Keratinocyte (primary cell): ENCODE results near the gene SLC9A4. TPM values are rescaled to one million over a fixed set of nuclear protein-coding genes. Genes with fewer than 3 reads are reported as not detected.

Experiments used
- DNase-seq: peaks from one replicate; pipeline ENCODE4 v3.0.0-alpha.2; 2011; ENCODE audit warnings: low read depth, missing footprints, low spot score
- FAIRE-seq: peaks from 2 replicates; lab custom pipeline; 2011; peaks lifted over from hg19 to GRCh38; lab: Jason Lieb, UNC
- H2AFZ ChIP-seq: 2 replicates; pipeline ENCODE4 v1.6.0; 2012; ENCODE audit warnings: low read length, control low read depth, inconsistent platforms; ENCODE audit not compliant: control insufficient read depth
- H3K27ac ChIP-seq: 2 replicates; pipeline ENCODE4 v1.5.1; 2011; ENCODE audit warnings: low read length; ENCODE audit not compliant: control insufficient read depth, insufficient read depth
- H3K27me3 ChIP-seq: 3 replicates; pipeline ENCODE4 v1.6.0; 2011; ENCODE audit warnings: low read length; ENCODE audit not compliant: control insufficient read depth, insufficient read depth; ENCODE audit errors: extremely low read depth
- H3K36me3 ChIP-seq, 2 experiments: 2 replicates in 1 of 2; 3 replicates in 1 of 2; pipeline ENCODE4 v1.5.1; 2011; ENCODE audit warnings: low read length in 2 of 2, mild to moderate bottlenecking in 1 of 2; ENCODE audit not compliant: control insufficient read depth in 2 of 2, insufficient read depth in 2 of 2; ENCODE audit errors: extremely low read depth in 1 of 2
- H3K4me1 ChIP-seq: 3 replicates; pipeline ENCODE4 v1.5.1; 2011; ENCODE audit warnings: low read length; ENCODE audit not compliant: control insufficient read depth, insufficient read depth; ENCODE audit errors: extremely low read depth
- H3K4me2 ChIP-seq: 3 replicates; pipeline ENCODE4 v1.6.0; 2011; ENCODE audit warnings: low read depth, low read length; ENCODE audit not compliant: control insufficient read depth, insufficient read depth; ENCODE audit errors: extremely low read depth
- H3K4me3 ChIP-seq, 3 experiments: fragments of 200-600 bp in 1 of 3; sonication (generic) in 1 of 3; 2 replicates in 2 of 3; 3 replicates in 1 of 3; pipeline ENCODE4 v1.5.1; 2011 to 2016; ENCODE audit warnings: low read length in 3 of 3, mild to moderate bottlenecking in 3 of 3, control low read depth in 2 of 3, inconsistent platforms in 1 of 3, low read depth in 1 of 3, mixed read lengths in 1 of 3, mixed run types in 1 of 3, moderate library complexity in 1 of 3; ENCODE audit not compliant: control insufficient read depth in 2 of 3, insufficient read depth in 2 of 3; ENCODE audit errors: extremely low read depth in 1 of 3
- H3K79me2 ChIP-seq: 2 replicates; pipeline ENCODE4 v1.6.0; 2012; ENCODE audit warnings: low read length; ENCODE audit not compliant: control insufficient read depth, insufficient read depth
- H3K9ac ChIP-seq: 3 replicates; pipeline ENCODE4 v1.6.0; 2011; ENCODE audit warnings: low read length; ENCODE audit not compliant: control insufficient read depth, insufficient read depth; ENCODE audit errors: extremely low read depth
- H3K9me1 ChIP-seq: 3 replicates; pipeline ENCODE4 v1.6.0; 2011; ENCODE audit warnings: low read length; ENCODE audit not compliant: control insufficient read depth, insufficient read depth; ENCODE audit errors: extremely low read depth
- H3K9me3 ChIP-seq: 2 replicates; pipeline ENCODE4 v1.5.1; 2012; ENCODE audit warnings: low read depth, low read length; ENCODE audit not compliant: control insufficient read depth
- H4K20me1 ChIP-seq: 3 replicates; pipeline ENCODE4 v1.6.0; 2011; ENCODE audit warnings: low read length; ENCODE audit not compliant: control insufficient read depth, insufficient read depth; ENCODE audit errors: extremely low read depth
- CTCF ChIP-seq, 3 experiments: IDR thresholded peaks in 1 of 3; conservative IDR thresholded peaks in 1 of 3; optimal IDR thresholded peaks in 1 of 3; 2 replicates in 2 of 3; 3 replicates in 1 of 3; pipeline versions ENCODE3 to v1.5.1; 2011; ENCODE audit warnings: low read length in 3 of 3, mild to moderate bottlenecking in 3 of 3, moderate library complexity in 2 of 3, control low read depth in 1 of 3, inconsistent platforms in 1 of 3; ENCODE audit not compliant: insufficient read depth in 2 of 3; ENCODE audit errors: extremely low read depth in 1 of 3
- EZH2 ChIP-seq: IDR thresholded peaks from one replicate; pipeline ENCODE4 v1.6.1; 2012; ENCODE audit warnings: inconsistent platforms, mild to moderate bottlenecking, low read length, moderate library complexity
- dilution Hi-C: fragments of 300-500 bp; cut with MboI; formaldehyde crosslinking; loops from one replicate; pipeline ENCODE4 v1.7.0; 2020; ENCODE audit warnings: low sequenced_read_pairs; ENCODE audit not compliant: extremely low pct_ligation_motif_present
- polyA plus RNA-seq, 5 experiments: library from polyadenylated mRNA; depleted of rRNA in 3 of 5; stranded (reverse) in 3 of 5; stranded (forward) in 1 of 5; unstranded in 1 of 5; fragments of >200 nt; gene quantifications; 1 replicate in 1 of 5; 2 replicates in 3 of 5; 3 replicates in 1 of 5; pipeline versions ENCODE4 v1.2.1 to v1.2.3, GENCODE V29; 2011 to 2012; ENCODE audit warnings: missing spikeins in 2 of 5, low read depth in 1 of 5, low replicate concordance in 1 of 5

The SLC9A4 gene
- polyA plus RNA-seq, 1 donor (not counting 4 experiments of a cell fraction or from before 2014, with no cell fraction given), result not detected

DNA sequence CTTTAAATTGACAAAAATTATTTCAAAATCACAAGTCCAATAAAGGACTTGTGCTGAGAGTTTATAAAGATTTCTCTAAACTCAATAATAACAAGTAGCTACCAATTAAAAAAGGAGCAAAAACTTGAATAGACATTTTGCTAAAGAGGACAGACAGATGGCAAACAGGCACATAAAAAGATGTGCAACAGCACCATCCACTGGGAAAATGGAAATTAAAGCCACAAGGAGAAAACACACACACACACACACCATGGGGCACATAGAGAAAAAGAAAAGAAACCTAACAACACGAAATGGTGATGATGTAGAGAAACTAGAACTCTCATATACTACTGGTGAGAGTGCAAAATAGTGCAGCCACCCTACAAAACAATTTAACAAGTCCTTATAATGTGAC lies 12.6 kb upstream of the SLC9A4 start:
- Histone ChIP-seq H2AFZ (no peak overlapping the region), H3K27ac (no peak overlapping the region), H4K20me1 (no peaks in the 10 kb centered on the region), H3K4me3 (no peak overlapping the region), H3K4me2 (no peak overlapping the region), H3K4me1 (no peaks in the 10 kb centered on the region), H3K79me2 (no peaks in the 10 kb centered on the region), H3K9ac (no peak overlapping the region), H3K27me3 (no peaks in the 10 kb centered on the region), H3K9me1 (no peaks in the 10 kb centered on the region), H3K9me3 (no peaks in the 10 kb centered on the region), H3K36me3 (no peaks in the 10 kb centered on the region)
- dilution Hi-C loops, result loop anchor here (25.0 kb wide), 1 partner anchor 127 kb away; no protein-coding TSS in a partner anchor
- DNase-seq, result no peak
- FAIRE-seq, result no peak
- no peak for TF ChIP-seq CTCF (optimal IDR thresholded peaks at IDR 0.05 in 1 of 3, IDR thresholded peaks at IDR 0.05 in 1 of 3, conservative IDR thresholded peaks at IDR 0.05 in 1 of 3; ENCODE audit: extremely low read depth in 1 of 3, insufficient read depth in 2 of 3, low read length in 3 of 3)
- no peak for TF ChIP-seq EZH2

DNA sequence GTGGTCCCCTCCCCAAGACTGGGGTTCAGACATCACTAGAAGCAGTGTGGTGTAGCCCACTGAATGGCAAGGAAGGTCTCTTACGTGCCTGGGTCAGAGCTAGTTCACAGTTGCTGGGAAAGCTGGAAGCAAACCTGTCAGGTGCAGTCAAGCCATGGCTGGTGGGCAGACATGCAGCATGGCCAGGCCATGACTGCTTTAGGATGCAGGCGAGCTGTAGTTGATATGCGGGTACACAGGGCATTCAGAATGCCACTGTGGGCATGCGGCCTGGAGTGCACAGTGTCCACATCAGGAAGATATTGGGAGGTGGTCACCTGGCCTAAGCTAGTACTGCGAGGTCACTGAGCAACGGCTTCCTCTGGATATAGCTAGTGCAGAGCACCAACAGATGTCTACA lies 11.8 kb upstream of the SLC9A4 start:
- H3K9me3 ChIP-seq, result no peaks in the 10 kb centered on the region
- no peaks in the 10 kb centered on the region for H4K20me1 ChIP-seq
- H3K4me3 ChIP-seq, result no peak overlapping the region
- H2AFZ ChIP-seq, result no peak overlapping the region
- H3K4me1 ChIP-seq, result peaks cover 5% of the 10 kb centered on the region
- H3K4me2 ChIP-seq, result no peak overlapping the region
- H3K9ac ChIP-seq, result no peak overlapping the region
- dilution Hi-C loops, result loop anchor here (25.0 kb wide), 1 partner anchor 126 kb away; no protein-coding TSS in a partner anchor
- no peaks in the 10 kb centered on the region for H3K79me2 ChIP-seq
- H3K27ac ChIP-seq, result no peak overlapping the region
- no peaks in the 10 kb centered on the region for H3K27me3 ChIP-seq
- no peaks in the 10 kb centered on the region for H3K36me3 ChIP-seq
- no peak for FAIRE-seq
- DNase-seq, result no peak
- no peak for TF ChIP-seq CTCF (optimal IDR thresholded peaks at IDR 0.05 in 1 of 3, IDR thresholded peaks at IDR 0.05 in 1 of 3, conservative IDR thresholded peaks at IDR 0.05 in 1 of 3; ENCODE audit: extremely low read depth in 1 of 3, insufficient read depth in 2 of 3, low read length in 3 of 3)
- TF ChIP-seq EZH2, result no peak
- no peaks in the 10 kb centered on the region for H3K9me1 ChIP-seq
